Trophoblast cell (in vitro differentiated cells and primary cell): ENCODE results near the gene ATF7IP2.

Source experiments
- DNase-seq, 2 donors: peaks; one replicate each; pipeline ENCODE4 v3.0.0-alpha.2; 2016
- H2AFZ ChIP-seq: 2 replicates; pipeline ENCODE4 v1.6.1; 2013; ENCODE audit warnings: low read length, moderate library complexity, mild to moderate bottlenecking; ENCODE audit not compliant: insufficient read depth, poor library complexity
- H2AK5ac ChIP-seq: 2 replicates; pipeline ENCODE4 v1.6.1; 2013; ENCODE audit warnings: mild to moderate bottlenecking, low read length
- H2BK120ac ChIP-seq: 2 replicates; pipeline ENCODE4 v1.6.1; 2013; ENCODE audit warnings: low read length, mild to moderate bottlenecking, moderate library complexity; ENCODE audit not compliant: insufficient read depth, poor library complexity
- H2BK12ac ChIP-seq: 2 replicates; pipeline ENCODE4 v1.6.1; 2013; ENCODE audit warnings: mild to moderate bottlenecking, low read length, moderate library complexity
- H2BK5ac ChIP-seq: 2 replicates; pipeline ENCODE4 v1.6.1; 2013; ENCODE audit warnings: low read length, low read depth, moderate library complexity, mild to moderate bottlenecking; ENCODE audit not compliant: poor library complexity
- H3K14ac ChIP-seq: 2 replicates; pipeline ENCODE4 v1.6.1; 2013; ENCODE audit warnings: mild to moderate bottlenecking, low read length
- H3K18ac ChIP-seq: 2 replicates; pipeline ENCODE4 v1.6.1; 2013; ENCODE audit warnings: mild to moderate bottlenecking, low read length
- H3K23ac ChIP-seq: 2 replicates; pipeline ENCODE4 v1.6.1; 2013; ENCODE audit warnings: low read length
- H3K27ac ChIP-seq: 2 replicates; pipeline ENCODE4 v1.5.1; 2013; ENCODE audit warnings: low read depth, mild to moderate bottlenecking, inconsistent platforms, low read length, moderate library complexity
- H3K27me3 ChIP-seq: 2 replicates; pipeline ENCODE4 v1.6.1; 2013; ENCODE audit warnings: inconsistent platforms, mild to moderate bottlenecking, low read length, moderate library complexity; ENCODE audit not compliant: insufficient read depth
- H3K36me3 ChIP-seq, 2 experiments: 1 replicate in 1 of 2; 2 replicates in 1 of 2; pipeline ENCODE4 v1.6.1; 2013; ENCODE audit warnings: low read length in 2 of 2, mild to moderate bottlenecking in 2 of 2, moderate library complexity in 1 of 2; ENCODE audit not compliant: insufficient read depth in 2 of 2, control insufficient read depth in 1 of 2
- H3K4ac ChIP-seq: 2 replicates; pipeline ENCODE4 v1.6.1; 2013; ENCODE audit warnings: low read depth, mild to moderate bottlenecking, low read length, moderate library complexity
- H3K4me1 ChIP-seq, 2 experiments: 1 replicate in 1 of 2; 2 replicates in 1 of 2; pipeline ENCODE4 v1.6.1; 2013; ENCODE audit warnings: low read length in 2 of 2, mild to moderate bottlenecking in 2 of 2, moderate library complexity in 1 of 2; ENCODE audit not compliant: insufficient read depth in 2 of 2, control insufficient read depth in 1 of 2
- H3K4me2 ChIP-seq: 2 replicates; pipeline ENCODE4 v1.6.1; 2013; ENCODE audit warnings: inconsistent platforms, mild to moderate bottlenecking, low read length, moderate library complexity
- H3K4me3 ChIP-seq: 2 replicates; pipeline ENCODE4 v1.5.1; 2013; ENCODE audit warnings: mild to moderate bottlenecking, low read depth, low read length, inconsistent platforms
- H3K79me1 ChIP-seq: one replicate; pipeline ENCODE4 v1.6.1; 2013; ENCODE audit warnings: low read length
- H3K79me2 ChIP-seq: 2 replicates; pipeline ENCODE4 v1.6.1; 2013; ENCODE audit warnings: low read length, mild to moderate bottlenecking; ENCODE audit not compliant: control insufficient read depth, insufficient read depth, poor library complexity
- H3K9ac ChIP-seq: 2 replicates; pipeline ENCODE4 v1.6.1; 2013; ENCODE audit warnings: mild to moderate bottlenecking, low read length
- H3K9me3 ChIP-seq: 2 replicates; pipeline ENCODE4 v1.6.1; 2013; ENCODE audit warnings: low read depth, mild to moderate bottlenecking, control low read depth, inconsistent platforms, low read length; ENCODE audit not compliant: insufficient read depth
- H4K12ac ChIP-seq: 2 replicates; pipeline ENCODE4 v1.6.1; 2013; ENCODE audit warnings: low read depth, mild to moderate bottlenecking, low read length, moderate library complexity
- H4K8ac ChIP-seq: 2 replicates; pipeline ENCODE4 v1.6.1; 2013; ENCODE audit warnings: low read depth, mild to moderate bottlenecking, low read length, moderate library complexity
- H4K91ac ChIP-seq: one replicate; pipeline ENCODE4 v1.6.1; 2013; ENCODE audit warnings: low read depth, mild to moderate bottlenecking, low read length, moderate library complexity
- WGBS: extraction: QIAGEN DNeasy Blood & Tissue Kit; methylation state at CpG from one replicate; pipeline ENCODE4 v1.1.7; 2013; ENCODE audit warnings: missing lambda C conversion rate; ENCODE audit not compliant: insufficient read length, insufficient coverage; ENCODE audit errors: extremely low coverage; 5-methylcytosine and 5-hydroxymethylcytosine counted together

The ATF7IP2 gene

GRCh38 chr16:10509534-10510025 lies 123.7 kb downstream of the ATF7IP2 start:
- H3K23ac ChIP-seq = no peak overlapping the region
- no peaks in the 10 kb centered on the region for H3K79me2 ChIP-seq
- no peak overlapping the region for H4K91ac ChIP-seq
- H2BK5ac ChIP-seq = no peak overlapping the region
- H3K27ac ChIP-seq = no peak overlapping the region
- WGBS = no CpG with 5 or more reads among the region's 6 CpGs
- peaks cover 0 to 2% of the 10 kb centered on the region in 2 experiments for H3K4me1 ChIP-seq
- H2BK120ac ChIP-seq = no peak overlapping the region
- no peak overlapping the region for H3K14ac ChIP-seq
- H2AFZ ChIP-seq = no peak overlapping the region
- no peak overlapping the region for H4K12ac ChIP-seq
- H2BK12ac ChIP-seq = no peak overlapping the region
- H4K8ac ChIP-seq = no peak overlapping the region
- no peaks in the 10 kb centered on the region for H3K79me1 ChIP-seq
- H3K36me3 ChIP-seq = no peaks in the 10 kb centered on the region
- H3K27me3 ChIP-seq = no peaks in the 10 kb centered on the region
- H3K4me3 ChIP-seq = no peak overlapping the region
- no peak overlapping the region for H3K4ac ChIP-seq
- no peak overlapping the region for H3K4me2 ChIP-seq
- H3K18ac ChIP-seq = no peak overlapping the region
- no peak overlapping the region for H3K9ac ChIP-seq
- peak; percentile 71 to 93 for DNase-seq
- H2AK5ac ChIP-seq = no peak overlapping the region
- no peaks in the 10 kb centered on the region for H3K9me3 ChIP-seq

GRCh38 chr16:10510279-10510678 lies 124.4 kb downstream of the ATF7IP2 start:
- no peak overlapping the region for H4K91ac ChIP-seq
- no peaks in the 10 kb centered on the region for H3K79me2 ChIP-seq
- H3K27ac ChIP-seq = no peak overlapping the region
- no peak overlapping the region for H3K4me2 ChIP-seq
- no peak overlapping the region for H3K18ac ChIP-seq
- no peak overlapping the region for H3K4me3 ChIP-seq
- no peak overlapping the region for H2BK5ac ChIP-seq
- H3K79me1 ChIP-seq = no peaks in the 10 kb centered on the region
- H3K23ac ChIP-seq = no peak overlapping the region
- H3K4me1 ChIP-seq = no peaks in the 10 kb centered on the region
- no peak overlapping the region for H4K8ac ChIP-seq
- H3K36me3 ChIP-seq = no peaks in the 10 kb centered on the region
- H2AK5ac ChIP-seq = no peak overlapping the region
- no peak overlapping the region for H3K4ac ChIP-seq
- H2AFZ ChIP-seq = no peak overlapping the region
- no peak for DNase-seq
- H3K27me3 ChIP-seq = no peaks in the 10 kb centered on the region
- H3K9me3 ChIP-seq = no peaks in the 10 kb centered on the region
- no peak overlapping the region for H2BK12ac ChIP-seq
- H3K14ac ChIP-seq = no peak overlapping the region
- no peak overlapping the region for H4K12ac ChIP-seq
- H2BK120ac ChIP-seq = no peak overlapping the region
- H3K9ac ChIP-seq = no peak overlapping the region
- no CpG with 5 or more reads among the region's 2 CpGs for WGBS

GRCh38 chr16:10511829-10512228 lies 126.0 kb downstream of the ATF7IP2 start:
- Histone ChIP-seq H3K4ac (no peak overlapping the region), H3K79me1 (no peaks in the 10 kb centered on the region), H4K91ac (no peak overlapping the region), H3K36me3 (no peaks in the 10 kb centered on the region), H3K9ac (no peak overlapping the region), H2BK5ac (no peak overlapping the region), H3K27ac (no peak overlapping the region), H2BK120ac (no peak overlapping the region), H2AK5ac (no peak overlapping the region), H3K14ac (no peak overlapping the region), H3K4me1 (no peaks in the 10 kb centered on the region), H3K79me2 (no peaks in the 10 kb centered on the region), H2BK12ac (no peak overlapping the region), H3K4me3 (no peak overlapping the region), H3K4me2 (no peak overlapping the region), H3K18ac (no peak overlapping the region), H2AFZ (no peak overlapping the region), H4K8ac (no peak overlapping the region), H4K12ac (no peak overlapping the region), H3K23ac (no peak overlapping the region), H3K9me3 (no peaks in the 10 kb centered on the region), H3K27me3 (no peaks in the 10 kb centered on the region)
- no CpG with 5 or more reads among the region's 1 CpG for WGBS
- DNase-seq = no peak

DNA sequence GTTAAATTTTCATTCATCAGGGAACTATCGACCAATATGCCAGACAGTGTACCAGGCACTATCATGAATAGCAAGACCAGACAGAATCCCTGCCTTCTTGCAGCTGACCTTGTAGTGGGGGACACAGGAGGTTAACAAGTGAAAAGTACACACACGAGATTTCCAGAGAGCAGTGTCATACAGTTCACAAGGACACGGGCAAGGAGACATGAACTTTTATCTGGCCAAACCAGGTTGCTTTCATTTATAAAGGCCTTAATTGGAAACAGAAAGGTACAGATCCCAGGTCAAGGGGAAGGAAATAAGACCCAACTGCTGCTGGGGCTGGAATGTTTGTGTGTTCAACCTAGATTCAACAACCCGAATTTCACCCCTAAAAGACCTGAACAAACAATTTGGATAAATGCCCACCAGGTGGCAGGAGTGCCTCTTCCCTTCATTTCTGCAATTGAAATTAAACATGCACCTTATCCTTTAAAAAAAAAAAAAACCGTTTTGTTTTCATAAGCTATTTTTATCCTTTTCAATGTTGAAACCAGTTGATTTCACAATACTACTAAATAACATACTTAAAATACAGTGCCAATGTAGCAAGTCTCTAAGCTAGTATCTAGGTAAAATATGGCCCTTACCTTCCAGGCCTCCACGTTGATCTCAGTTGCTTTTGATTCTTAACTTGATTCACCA lies 128.7 kb downstream of the ATF7IP2 start:
- no peak overlapping the region for H4K91ac ChIP-seq
- WGBS = no CpG with 5 or more reads among the region's 6 CpGs
- H4K12ac ChIP-seq = no peak overlapping the region
- H3K36me3 ChIP-seq = no peaks in the 10 kb centered on the region
- H3K23ac ChIP-seq = no peak overlapping the region
- no peaks in the 10 kb centered on the region for H3K79me2 ChIP-seq
- no peak overlapping the region for H2AFZ ChIP-seq
- H3K14ac ChIP-seq = no peak overlapping the region
- no peaks in the 10 kb centered on the region for H3K27me3 ChIP-seq
- H3K4ac ChIP-seq = no peak overlapping the region
- peak overlapping the region; percentile 9 for H3K9ac ChIP-seq
- no peak overlapping the region for H4K8ac ChIP-seq
- H2AK5ac ChIP-seq = no peak overlapping the region
- H2BK5ac ChIP-seq = no peak overlapping the region
- peak; percentile 24 to 70 for DNase-seq
- H3K18ac ChIP-seq = no peak overlapping the region
- H3K4me1 ChIP-seq = no peaks in the 10 kb centered on the region
- H2BK12ac ChIP-seq = no peak overlapping the region
- no peak overlapping the region for H3K4me2 ChIP-seq
- no peak overlapping the region for H2BK120ac ChIP-seq
- H3K79me1 ChIP-seq = no peaks in the 10 kb centered on the region
- no peak overlapping the region for H3K4me3 ChIP-seq
- no peaks in the 10 kb centered on the region for H3K9me3 ChIP-seq
- H3K27ac ChIP-seq = no peak overlapping the region
